Vagina (tissue), 2 donors: ENCODE data around the gene SPOCK1. TPM values are rescaled to one million over a fixed set of nuclear protein-coding genes. Genes with fewer than 3 reads are reported as not detected.

Source experiments
- DNase-seq, 2 donors: peaks; one replicate each; pipeline ENCODE4 v3.0.0-alpha.2; 2017; ENCODE audit errors: extremely low spot score in 2 of 2
- H3K27ac ChIP-seq: fragments of 200-600 bp; sonication (generic); one replicate; pipeline ENCODE4 v1.5.1; 2019
- H3K27me3 ChIP-seq: fragments of 200-600 bp; sonication (generic); one replicate; pipeline ENCODE4 v1.5.1; 2019
- H3K36me3 ChIP-seq, 2 donors: fragments of 200-600 bp; sonication (generic); one replicate each; pipeline ENCODE4 v1.5.1; 2017 to 2019
- H3K4me1 ChIP-seq: fragments of 200-600 bp; sonication (generic); one replicate; pipeline ENCODE4 v1.5.1; 2019
- H3K4me3 ChIP-seq, 2 donors: fragments of 200-600 bp; sonication (generic); 1 replicate in 1 of 2; 2 replicates in 1 of 2; pipeline ENCODE4 v1.5.1; 2016 to 2019
- H3K9me3 ChIP-seq: fragments of 200-600 bp; sonication (generic); one replicate; pipeline ENCODE4 v1.5.1; 2019
- CTCF ChIP-seq, 3 experiments: fragments of 450-650 bp in 2 of 3; fragments of 200-600 bp in 1 of 3; sonication (generic) in 1 of 3; IDR thresholded peaks; one replicate each; pipeline ENCODE4 v1.5.1; 2017 to 2019; ENCODE audit warnings: antibody characterized with exemption in 3 of 3, mild to moderate bottlenecking in 2 of 3, moderate library complexity in 2 of 3
- POLR2A ChIP-seq, 2 donors: fragments of 450-650 bp; IDR thresholded peaks; one replicate each; pipeline ENCODE4 v1.6.1; 2017; ENCODE audit warnings: antibody characterized with exemption in 2 of 2, mild to moderate bottlenecking in 2 of 2, moderate library complexity in 2 of 2
- POLR2AphosphoS5 ChIP-seq, 2 donors: sonication (generic); formaldehyde crosslinking; IDR thresholded peaks; one replicate each; pipeline ENCODE4 v1.9.0; 2017; ENCODE audit warnings: antibody characterized with exemption in 2 of 2, mild to moderate bottlenecking in 2 of 2, low read depth in 1 of 2; ENCODE audit not compliant: insufficient read depth in 1 of 2
- intact Hi-C: fragments of 100-400 bp; cut with DNase I; formaldehyde crosslinking; loops from one replicate; pipeline ENCODE4 v1.15.1; 2023
- total RNA-seq: library from RNA; depleted of rRNA; stranded (reverse); fragments of >200 nt; gene quantifications from one replicate; pipeline ENCODE4 v1.2.3, GENCODE V29; 2016

Gene SPOCK1
- total RNA-seq, 1 donor from 2014 or later = 70.7 TPM

- intact Hi-C loops = no loop called here
- H3K27ac ChIP-seq = no peak overlapping the region
- H3K9me3 ChIP-seq = no peaks in the 10 kb centered on the region
- H3K4me3 ChIP-seq = no peak overlapping the region
- peak in 1 of 2 donors; percentile 40 for DNase-seq
- no peak for TF ChIP-seq POLR2AphosphoS5 (IDR thresholded peaks at IDR 0.05; ENCODE audit: insufficient read depth in 1 of 2, low read depth in 1 of 2)
- TF ChIP-seq POLR2A (IDR thresholded peaks at IDR 0.05) = no peak
- TF ChIP-seq CTCF (IDR thresholded peaks at IDR 0.05) = no peak
- no peaks in the 10 kb centered on the region for H3K4me1 ChIP-seq
- H3K36me3 ChIP-seq = no peaks in the 10 kb centered on the region
- no peaks in the 10 kb centered on the region for H3K27me3 ChIP-seq
Measured at GRCh38 chr5:137405393-137405792, 93.7 kb downstream of the SPOCK1 start.

- no peak overlapping the region for H3K4me3 ChIP-seq
- peak in 1 of 2 donors; percentile 80 for DNase-seq
- intact Hi-C loops = no loop called here
- H3K27ac ChIP-seq = no peak overlapping the region
- H3K36me3 ChIP-seq = no peaks in the 10 kb centered on the region
- no peaks in the 10 kb centered on the region for H3K9me3 ChIP-seq
- no peaks in the 10 kb centered on the region for H3K27me3 ChIP-seq
- no peak for TF ChIP-seq CTCF (IDR thresholded peaks at IDR 0.05)
- no peak for TF ChIP-seq POLR2AphosphoS5 (IDR thresholded peaks at IDR 0.05; ENCODE audit: insufficient read depth in 1 of 2, low read depth in 1 of 2)
- no peak for TF ChIP-seq POLR2A (IDR thresholded peaks at IDR 0.05)
- no peaks in the 10 kb centered on the region for H3K4me1 ChIP-seq
Measured at GRCh38 chr5:137403869-137404268, 95.3 kb downstream of the SPOCK1 start.

DNA sequence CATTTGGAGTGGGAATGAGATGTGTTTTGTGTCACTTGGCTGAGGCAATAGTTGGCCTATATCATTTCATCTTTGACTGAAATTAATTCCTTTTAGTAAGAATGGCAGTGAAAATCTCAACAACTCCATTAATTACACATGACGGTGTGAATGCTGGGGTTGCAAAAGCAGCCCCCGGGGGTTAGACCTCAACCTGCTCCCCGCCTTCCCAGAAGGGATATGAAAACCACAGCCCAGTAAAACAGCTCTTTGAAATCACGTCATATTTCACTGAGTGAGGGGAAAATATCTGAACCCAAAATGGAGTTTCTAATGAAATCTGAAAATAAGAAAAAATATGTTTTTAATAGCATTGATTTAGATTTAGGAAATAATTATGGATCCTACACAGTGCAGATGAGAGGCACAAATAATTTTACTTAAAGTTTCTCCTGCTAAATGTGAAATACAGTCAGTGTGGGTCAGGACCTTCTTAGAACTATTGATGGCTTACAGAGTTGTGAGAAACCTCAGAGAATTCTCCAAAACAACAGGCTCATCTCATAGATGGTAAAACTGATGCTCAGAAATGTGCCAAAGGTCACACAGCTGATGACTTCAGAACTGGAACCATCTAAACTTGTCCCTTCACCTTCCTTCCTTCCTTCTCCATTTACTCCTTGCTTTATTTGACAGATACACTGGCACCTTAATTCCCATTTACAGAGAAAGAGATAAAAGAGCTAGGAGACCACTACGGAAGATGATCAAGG is 96.5 kb downstream of the SPOCK1 start:
- no peak overlapping the region for H3K27ac ChIP-seq
- H3K4me3 ChIP-seq = no peak overlapping the region
- no peaks in the 10 kb centered on the region for H3K9me3 ChIP-seq
- H3K36me3 ChIP-seq = no peaks in the 10 kb centered on the region
- no peaks in the 10 kb centered on the region for H3K27me3 ChIP-seq
- DNase-seq = no peak
- no peak for TF ChIP-seq CTCF (IDR thresholded peaks at IDR 0.05)
- no peak for TF ChIP-seq POLR2A (IDR thresholded peaks at IDR 0.05)
- no peak for TF ChIP-seq POLR2AphosphoS5 (IDR thresholded peaks at IDR 0.05; ENCODE audit: insufficient read depth in 1 of 2, low read depth in 1 of 2)
- no peaks in the 10 kb centered on the region for H3K4me1 ChIP-seq
- intact Hi-C loops = no loop called here

- H3K9me3 ChIP-seq = no peaks in the 10 kb centered on the region
- no peaks in the 10 kb centered on the region for H3K27me3 ChIP-seq
- TF ChIP-seq CTCF (IDR thresholded peaks at IDR 0.05) (no peak), POLR2AphosphoS5 (IDR thresholded peaks at IDR 0.05; ENCODE audit: insufficient read depth in 1 of 2, low read depth in 1 of 2) (no peak), POLR2A (IDR thresholded peaks at IDR 0.05) (no peak)
- H3K36me3 ChIP-seq = no peaks in the 10 kb centered on the region
- no peak overlapping the region for H3K27ac ChIP-seq
- intact Hi-C loops = no loop called here
- H3K4me1 ChIP-seq = no peaks in the 10 kb centered on the region
- no peak overlapping the region for H3K4me3 ChIP-seq
- no peak for DNase-seq
Measured at GRCh38 chr5:137401946-137402345, 97.2 kb downstream of the SPOCK1 start.

- H3K36me3 ChIP-seq = no peaks in the 10 kb centered on the region
- intact Hi-C loops = no loop called here
- H3K9me3 ChIP-seq = no peaks in the 10 kb centered on the region
- H3K4me1 ChIP-seq = no peaks in the 10 kb centered on the region
- no peak for DNase-seq
- H3K27me3 ChIP-seq = no peaks in the 10 kb centered on the region
- TF ChIP-seq CTCF (IDR thresholded peaks at IDR 0.05) (no peak), POLR2A (IDR thresholded peaks at IDR 0.05) (no peak), POLR2AphosphoS5 (IDR thresholded peaks at IDR 0.05; ENCODE audit: insufficient read depth in 1 of 2, low read depth in 1 of 2) (no peak)
- H3K4me3 ChIP-seq = no peak overlapping the region
- no peak overlapping the region for H3K27ac ChIP-seq
Measured at GRCh38 chr5:137400571-137400970, 98.6 kb downstream of the SPOCK1 start.
